ENCODE results near the gene FBXW8.

FBXW8 gene

DNA sequence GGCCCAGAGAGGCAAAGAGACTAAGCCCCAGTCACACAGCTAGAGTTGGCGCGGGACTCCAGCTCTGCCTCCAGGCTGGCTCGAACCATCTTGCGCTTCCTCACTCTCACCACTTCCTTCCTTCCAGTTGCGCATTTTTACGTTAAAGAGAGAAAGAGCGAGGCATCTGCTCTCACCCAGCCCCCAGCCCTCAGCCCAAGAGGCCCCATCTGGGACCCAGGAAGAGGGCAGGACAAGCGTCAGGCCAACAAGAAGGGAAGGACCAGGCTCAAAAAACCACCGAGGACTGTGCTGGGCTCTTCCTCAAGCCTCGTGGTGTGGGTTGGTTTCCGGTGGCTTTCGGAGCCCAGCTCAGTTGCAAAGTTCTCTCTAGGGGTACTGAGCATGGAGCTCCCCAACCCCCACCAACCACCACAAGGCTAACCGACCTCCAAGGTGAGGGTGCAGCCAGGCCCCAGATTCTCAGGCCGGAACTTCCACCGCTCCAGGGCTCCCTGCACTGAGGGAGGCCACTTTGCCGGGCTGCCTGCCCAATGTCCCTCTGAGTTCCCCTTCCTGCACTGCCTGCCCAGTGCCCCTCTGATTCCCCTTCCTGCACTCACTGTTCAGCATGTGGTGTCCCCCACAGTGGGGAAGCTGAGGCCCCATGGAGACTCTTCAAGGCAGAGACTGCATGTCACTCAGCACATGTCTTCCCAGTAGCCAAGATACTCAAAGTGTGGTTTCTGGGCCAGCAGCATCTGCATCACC is 152.6 kb downstream of the FBXW8 start:
- no peak overlapping the region for H3K4me3 ChIP-seq (ENCODE audit: low read length)
- no peak for TF ChIP-seq ZNF274 (IDR thresholded peaks at IDR 0.05; ENCODE audit: low read depth, low read length)

DNA sequence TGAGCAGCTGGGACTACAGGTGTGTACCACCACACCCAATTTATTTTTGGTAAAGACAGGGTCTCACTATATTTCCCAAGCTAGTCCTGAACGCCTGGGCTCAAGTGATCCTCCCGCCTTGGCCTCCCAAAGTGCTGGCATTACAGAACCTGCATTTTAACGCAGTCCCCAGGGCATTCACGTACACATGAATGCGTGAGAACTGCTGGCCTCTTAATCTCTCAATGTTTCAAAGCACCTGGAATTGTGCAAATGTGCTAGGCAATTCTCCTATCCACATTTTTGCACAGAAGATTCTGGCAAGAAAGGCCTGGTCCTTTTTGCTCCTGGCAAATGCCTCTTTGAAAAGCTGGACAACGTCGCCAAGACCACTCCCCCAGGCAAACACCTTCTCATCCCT is 153.3 kb downstream of the FBXW8 start:
- H3K4me3 ChIP-seq (ENCODE audit: low read length) = no peak overlapping the region

DNA sequence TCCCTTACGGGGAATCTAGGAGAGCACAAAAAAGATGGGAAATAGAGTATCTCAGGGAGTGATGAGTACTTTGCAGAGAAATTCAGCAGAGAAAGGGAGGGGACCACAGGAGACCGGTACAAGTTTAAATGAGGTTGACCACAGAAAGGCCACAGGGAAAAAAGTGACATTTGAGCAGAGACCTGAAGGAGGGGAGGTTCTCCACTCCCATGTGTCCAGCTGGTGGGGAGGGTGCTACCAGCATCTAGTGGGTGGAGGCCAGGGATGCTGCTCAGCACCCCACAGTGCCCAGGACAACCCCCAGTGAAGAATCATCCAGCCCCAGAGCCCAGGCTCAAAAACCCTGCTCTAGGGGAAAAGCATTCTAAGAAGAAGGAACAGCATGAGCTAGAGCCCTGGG is 153.8 kb downstream of the FBXW8 start:
- TF ChIP-seq ZNF274 (IDR thresholded peaks at IDR 0.05; ENCODE audit: low read depth, low read length) = no peak
- H3K4me3 ChIP-seq (ENCODE audit: low read length) = no peak overlapping the region

More for the DNA sequence above, 153.3 kb downstream of the FBXW8 start:
- no peak for TF ChIP-seq ZNF274 (IDR thresholded peaks at IDR 0.05; ENCODE audit: low read depth, low read length)

DNA sequence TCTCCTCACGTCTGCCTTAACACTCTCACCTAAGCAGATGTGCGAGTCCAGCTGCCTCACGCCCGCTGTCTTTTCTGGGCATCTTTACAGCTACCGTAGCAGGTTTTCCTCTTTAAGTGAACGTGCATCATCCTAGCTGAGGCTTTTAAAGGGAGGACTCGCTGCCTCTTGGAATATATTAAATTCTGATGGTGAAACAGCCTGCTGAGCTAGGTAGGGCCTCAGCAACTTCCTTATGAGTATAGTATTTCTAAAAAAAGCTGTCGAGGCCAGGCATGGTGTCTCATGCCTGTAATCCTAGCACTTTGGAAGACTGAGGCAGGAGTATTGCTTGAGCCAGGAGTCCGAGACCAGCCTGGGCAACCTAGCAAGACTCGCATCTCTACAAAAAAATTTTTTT is 156.3 kb downstream of the FBXW8 start:
- TF ChIP-seq ZNF274 (IDR thresholded peaks at IDR 0.05; ENCODE audit: low read depth, low read length) = no peak

DNA sequence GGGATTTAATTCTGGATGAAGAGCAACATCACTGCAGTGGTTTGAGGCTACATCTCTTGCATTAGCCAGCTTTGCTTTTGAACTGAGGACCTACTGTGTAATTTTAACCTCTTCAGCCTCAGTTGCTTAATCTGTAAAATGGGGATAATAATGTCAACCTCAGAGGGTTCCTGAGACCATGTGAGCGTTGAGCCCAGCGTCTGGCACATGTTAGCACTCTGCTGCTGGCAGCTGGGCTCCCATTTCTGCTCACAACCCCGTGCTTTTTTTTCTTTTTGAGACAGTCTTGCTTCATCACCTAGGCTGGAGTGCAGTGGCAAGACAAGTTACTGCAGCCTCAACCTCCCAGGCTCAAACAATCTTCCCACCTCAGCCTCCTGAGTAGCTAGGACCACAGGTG is 156.9 kb downstream of the FBXW8 start:
- TF ChIP-seq ZNF274 (IDR thresholded peaks at IDR 0.05; ENCODE audit: low read depth, low read length) = no peak
- no peak overlapping the region for H3K4me3 ChIP-seq (ENCODE audit: low read length)

More for the DNA sequence above, 156.3 kb downstream of the FBXW8 start:
- H3K4me3 ChIP-seq (ENCODE audit: low read length) = no peak overlapping the region

DNA sequence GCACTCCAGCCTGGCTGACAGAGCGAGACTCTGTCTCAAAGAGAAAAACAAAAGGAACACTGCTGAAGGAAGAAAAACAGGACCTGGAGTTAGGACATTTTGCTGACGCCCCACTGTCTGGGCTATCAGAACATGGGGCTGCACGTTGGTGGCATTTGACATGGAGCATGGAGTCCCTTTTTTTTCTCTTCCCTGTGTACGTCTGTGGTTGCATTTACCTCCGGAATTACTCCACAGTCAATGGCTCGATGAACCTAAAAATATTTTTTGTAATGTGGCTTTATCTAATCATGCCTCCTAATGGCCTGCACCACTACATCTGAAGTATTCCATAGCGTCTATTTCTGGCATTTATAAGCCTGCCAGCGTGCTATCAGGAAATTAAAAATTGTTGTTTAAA is 157.7 kb downstream of the FBXW8 start:
- TF ChIP-seq ZNF274 (IDR thresholded peaks at IDR 0.05; ENCODE audit: low read depth, low read length) = no peak
- H3K4me3 ChIP-seq (ENCODE audit: low read length) = no peak overlapping the region

DNA sequence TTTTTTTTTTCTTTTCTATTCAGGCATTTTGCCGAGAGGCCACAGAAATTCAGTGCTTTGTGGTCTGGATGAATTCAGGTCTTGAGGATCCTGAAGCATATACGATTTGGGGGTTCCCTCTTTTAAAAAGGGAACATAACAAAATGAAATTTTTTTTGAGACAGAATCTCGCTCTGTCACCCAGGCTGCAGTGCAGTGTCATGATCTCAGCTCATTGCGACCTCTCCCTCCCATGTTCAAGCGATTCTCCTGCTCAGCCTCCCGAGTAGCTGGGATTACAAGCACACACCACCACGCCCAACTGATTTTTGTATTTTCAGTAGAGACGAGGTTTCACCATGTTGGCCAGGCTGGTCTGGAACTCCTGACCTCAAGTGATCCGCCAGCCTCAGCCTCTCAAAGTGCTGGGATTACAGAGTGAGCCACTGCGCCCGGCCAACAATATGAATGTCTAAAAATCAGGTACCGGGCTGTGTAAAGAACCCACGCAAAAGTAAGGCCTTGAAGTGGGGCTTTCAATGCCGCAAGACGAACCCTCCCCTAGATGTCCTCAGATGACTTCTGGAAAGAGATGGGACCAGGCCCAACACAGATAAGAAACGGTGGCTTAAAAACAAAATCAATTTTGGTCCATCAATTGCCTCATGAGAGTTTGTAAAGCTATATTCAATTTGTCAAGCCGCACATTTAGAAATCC is 158.5 kb downstream of the FBXW8 start:
- no peak for TF ChIP-seq ZNF274 (IDR thresholded peaks at IDR 0.05; ENCODE audit: low read depth, low read length)
- H3K4me3 ChIP-seq (ENCODE audit: low read length) = no peak overlapping the region

DNA sequence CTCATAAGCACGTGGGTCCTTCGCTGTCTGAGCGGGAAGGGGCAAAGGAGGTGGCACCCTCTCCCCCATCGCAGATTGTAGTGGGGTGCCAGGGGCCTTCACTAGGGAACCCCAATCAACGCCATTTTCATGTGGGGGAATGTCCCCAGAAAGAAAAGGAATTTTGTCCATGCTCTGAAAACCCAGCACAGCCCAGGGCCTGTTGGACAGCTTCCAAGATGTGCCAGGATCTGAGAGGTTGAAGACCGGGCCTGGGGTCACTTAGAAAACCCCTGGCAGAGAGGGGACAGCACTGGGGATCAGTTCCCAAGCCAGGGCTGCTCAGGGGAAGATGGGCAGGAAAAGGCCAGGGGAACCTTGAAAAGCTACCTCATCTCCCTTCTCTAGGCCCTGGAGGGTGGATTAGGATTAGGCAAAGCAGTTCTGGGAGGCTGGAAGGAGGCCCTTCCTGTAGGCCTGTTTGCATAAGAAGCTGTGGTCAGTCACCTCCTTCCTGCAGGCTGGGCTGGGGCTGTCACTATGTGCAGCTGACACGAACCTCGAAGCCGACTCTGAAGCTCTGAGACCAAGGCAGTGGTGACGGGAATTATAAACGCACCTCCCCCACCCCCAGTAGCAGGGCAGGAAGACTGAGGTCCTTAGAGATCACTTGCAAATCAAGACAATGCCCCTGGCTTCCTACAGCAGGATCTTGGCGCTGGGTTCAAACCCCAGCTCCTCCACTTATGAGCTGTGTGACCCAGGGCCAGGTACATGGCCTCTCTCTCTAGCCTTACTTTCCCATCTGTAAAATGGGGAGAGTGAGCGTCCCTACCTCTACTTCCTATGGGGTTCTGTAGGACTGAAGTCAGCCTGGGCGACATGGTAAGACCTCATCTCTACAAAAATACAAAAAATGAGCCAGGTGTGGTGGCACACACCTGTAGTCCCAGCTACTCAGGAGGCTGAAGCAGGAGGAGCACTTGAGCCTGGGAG is 159.5 kb downstream of the FBXW8 start:
- no peak overlapping the region for H3K4me3 ChIP-seq (ENCODE audit: low read length)

DNA sequence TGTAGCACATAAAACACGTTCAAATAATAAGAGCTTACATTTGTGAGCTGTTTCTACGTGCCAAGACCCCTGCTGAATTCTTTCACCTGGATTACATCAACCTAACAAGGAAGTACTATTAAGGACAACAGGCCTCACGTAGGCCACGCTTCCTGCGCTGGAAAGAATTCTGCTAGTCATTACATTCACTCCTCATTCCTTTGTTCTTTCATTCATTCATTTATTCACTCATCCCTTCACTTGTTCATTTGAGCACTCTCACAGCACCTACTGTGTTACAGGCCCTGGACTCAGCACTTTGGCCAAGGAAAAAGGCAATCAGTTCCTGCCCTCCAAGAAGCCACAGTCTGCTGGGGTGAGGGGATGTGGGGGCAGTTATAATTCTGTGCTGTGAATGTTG is 160.3 kb downstream of the FBXW8 start:
- H3K4me3 ChIP-seq (ENCODE audit: low read length) = no peak overlapping the region
- TF ChIP-seq ZNF274 (IDR thresholded peaks at IDR 0.05; ENCODE audit: low read depth, low read length) = no peak

More for the DNA sequence above, 159.5 kb downstream of the FBXW8 start:
- no peak for TF ChIP-seq ZNF274 (IDR thresholded peaks at IDR 0.05; ENCODE audit: low read depth, low read length)

DNA sequence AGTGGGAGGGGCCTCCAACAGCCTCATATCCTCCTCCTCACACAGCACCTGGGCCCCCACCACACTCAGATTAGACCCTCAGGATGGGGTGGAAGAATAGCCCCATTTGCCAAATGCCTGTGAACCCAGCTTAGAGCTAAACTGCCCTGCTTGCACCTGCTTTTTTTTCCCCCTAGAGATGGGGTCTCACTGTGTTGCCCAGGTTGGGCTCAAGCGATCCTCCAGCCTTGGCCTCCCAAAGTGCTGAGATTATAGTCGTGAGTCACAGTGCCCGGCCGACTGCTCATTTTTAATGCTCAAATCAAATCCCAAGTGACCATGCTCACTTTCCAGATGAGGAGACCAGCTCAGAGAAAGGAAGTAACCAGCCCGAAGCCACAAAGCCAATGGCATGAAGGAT is 161.4 kb downstream of the FBXW8 start:
- no peak overlapping the region for H3K4me3 ChIP-seq (ENCODE audit: low read length)
- TF ChIP-seq ZNF274 (IDR thresholded peaks at IDR 0.05; ENCODE audit: low read depth, low read length) = no peak

DNA sequence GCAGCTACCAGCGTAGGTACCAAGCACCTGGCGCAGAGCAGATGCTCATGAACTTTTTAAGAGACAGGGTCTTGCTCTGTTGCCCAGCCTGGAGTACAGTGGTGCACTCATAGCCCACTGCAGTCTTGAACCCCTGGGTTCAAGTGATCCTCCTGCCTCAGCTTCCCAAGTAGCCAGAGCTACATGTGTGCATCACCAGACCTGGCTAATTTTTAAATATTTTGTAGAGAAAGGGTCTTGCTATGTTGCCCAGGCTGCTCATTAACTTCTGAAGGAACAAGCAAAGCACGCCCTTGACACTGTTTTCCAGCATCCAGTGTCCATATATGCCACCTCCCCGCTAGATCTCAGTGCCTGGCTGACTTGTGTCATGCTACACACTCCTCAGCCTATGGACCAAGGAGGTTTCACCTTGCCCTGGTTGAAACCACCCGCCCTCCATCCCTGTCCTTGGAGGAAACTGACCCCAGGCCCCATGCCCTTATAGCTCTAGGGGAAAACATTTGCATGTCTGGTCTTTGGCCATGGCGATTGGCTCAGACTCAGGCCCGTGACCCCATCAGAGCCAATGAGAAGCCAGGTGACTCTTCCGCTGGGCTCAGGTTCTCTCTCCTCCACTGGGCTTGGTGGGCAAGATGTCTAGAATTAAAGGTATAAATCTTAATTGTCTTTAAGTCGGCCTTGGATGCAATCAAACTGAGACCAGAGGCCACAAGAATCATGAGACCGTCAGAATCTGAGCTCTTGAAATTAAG is 162.2 kb downstream of the FBXW8 start:
- H3K4me3 ChIP-seq (ENCODE audit: low read length) = no peak overlapping the region
- TF ChIP-seq ZNF274 (IDR thresholded peaks at IDR 0.05; ENCODE audit: low read depth, low read length) = no peak

DNA sequence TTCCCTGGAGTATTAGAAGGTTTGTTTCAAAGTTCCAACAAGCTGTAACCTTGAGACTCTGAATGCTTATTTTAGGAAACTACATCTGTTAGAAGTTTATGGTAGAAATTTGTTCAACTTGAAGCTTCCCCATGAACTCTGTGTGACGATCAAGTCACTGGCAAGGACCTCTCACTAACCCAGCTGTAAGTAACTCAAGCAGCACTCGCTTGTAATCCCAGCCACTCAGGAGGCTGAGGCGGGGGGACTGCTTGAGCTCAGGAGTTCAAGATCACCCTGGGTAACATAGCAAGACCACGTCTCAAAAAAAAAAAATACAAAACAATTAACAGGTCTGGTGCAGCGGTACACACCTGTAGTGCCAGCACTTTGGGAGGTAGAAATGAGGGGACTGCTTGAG is 162.9 kb downstream of the FBXW8 start:
- no peak overlapping the region for H3K4me3 ChIP-seq (ENCODE audit: low read length)

More for the DNA sequence above, 162.9 kb downstream of the FBXW8 start:
- no peak for TF ChIP-seq ZNF274 (IDR thresholded peaks at IDR 0.05; ENCODE audit: low read depth, low read length)
